Measurements from ENCODE around the gene CREB5.

DNA sequence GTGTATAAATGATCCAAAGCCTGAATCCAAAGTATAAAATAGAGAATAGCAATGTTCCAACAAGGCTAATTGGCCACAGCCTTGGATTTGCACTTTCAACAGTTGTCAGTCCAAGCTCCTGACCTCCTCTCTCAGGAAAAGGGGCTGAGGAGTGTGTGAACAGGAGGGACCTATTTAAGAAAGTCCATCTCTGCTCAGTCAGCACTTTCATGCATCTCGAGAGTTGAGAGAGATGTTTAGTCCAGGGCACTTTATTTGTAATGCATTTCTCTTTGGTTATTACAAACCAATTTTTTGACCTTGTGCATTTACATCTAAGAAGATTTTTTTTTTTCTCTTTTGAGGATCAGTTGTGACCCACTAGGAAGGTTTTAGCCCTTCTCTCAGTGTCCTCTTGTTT, 244.2 kb downstream of the CREB5 start:
- TF ChIP-seq, protein P1, sequence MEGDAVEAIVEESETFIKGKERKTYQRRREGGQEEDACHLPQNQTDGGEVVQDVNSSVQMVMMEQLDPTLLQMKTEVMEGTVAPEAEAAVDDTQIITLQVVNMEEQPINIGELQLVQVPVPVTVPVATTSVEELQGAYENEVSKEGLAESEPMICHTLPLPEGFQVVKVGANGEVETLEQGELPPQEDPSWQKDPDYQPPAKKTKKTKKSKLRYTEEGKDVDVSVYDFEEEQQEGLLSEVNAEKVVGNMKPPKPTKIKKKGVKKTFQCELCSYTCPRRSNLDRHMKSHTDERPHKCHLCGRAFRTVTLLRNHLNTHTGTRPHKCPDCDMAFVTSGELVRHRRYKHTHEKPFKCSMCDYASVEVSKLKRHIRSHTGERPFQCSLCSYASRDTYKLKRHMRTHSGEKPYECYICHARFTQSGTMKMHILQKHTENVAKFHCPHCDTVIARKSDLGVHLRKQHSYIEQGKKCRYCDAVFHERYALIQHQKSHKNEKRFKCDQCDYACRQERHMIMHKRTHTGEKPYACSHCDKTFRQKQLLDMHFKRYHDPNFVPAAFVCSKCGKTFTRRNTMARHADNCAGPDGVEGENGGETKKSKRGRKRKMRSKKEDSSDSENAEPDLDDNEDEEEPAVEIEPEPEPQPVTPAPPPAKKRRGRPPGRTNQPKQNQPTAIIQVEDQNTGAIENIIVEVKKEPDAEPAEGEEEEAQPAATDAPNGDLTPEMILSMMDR (conservative IDR thresholded peaks at IDR 0.05; ENCODE audit: low read length) = no peak
- TF ChIP-seq EZH2phosphoT487 (IDR thresholded peaks at IDR 0.05; ENCODE audit: borderline replicate concordance) = no peak

Measured in Loucy (cell line).